Left renal cortex interstitium (tissue), 4 donors: Measurements from ENCODE around the gene PTPRG. TPM values are rescaled to one million over a fixed set of nuclear protein-coding genes. Genes with fewer than 3 reads are reported as not detected.

ENCODE experiments used
- DNase-seq, 4 donors: peaks; one replicate each; pipeline ENCODE4 v3.0.0-alpha.2; 2013; ENCODE audit warnings: low read depth in 4 of 4, low spot score in 2 of 4, missing footprints in 1 of 4
- polyA plus RNA-seq, 4 donors: library from polyadenylated mRNA; unstranded; fragments of 120-200 nt; gene quantifications; one replicate each; pipeline ENCODE4 v1.2.1, GENCODE V29; 2013; ENCODE audit not compliant: insufficient read length in 4 of 4

PTPRG gene
- polyA plus RNA-seq, 4 donors = 75.4 to 87.4 (median 78.9) TPM

DNA sequence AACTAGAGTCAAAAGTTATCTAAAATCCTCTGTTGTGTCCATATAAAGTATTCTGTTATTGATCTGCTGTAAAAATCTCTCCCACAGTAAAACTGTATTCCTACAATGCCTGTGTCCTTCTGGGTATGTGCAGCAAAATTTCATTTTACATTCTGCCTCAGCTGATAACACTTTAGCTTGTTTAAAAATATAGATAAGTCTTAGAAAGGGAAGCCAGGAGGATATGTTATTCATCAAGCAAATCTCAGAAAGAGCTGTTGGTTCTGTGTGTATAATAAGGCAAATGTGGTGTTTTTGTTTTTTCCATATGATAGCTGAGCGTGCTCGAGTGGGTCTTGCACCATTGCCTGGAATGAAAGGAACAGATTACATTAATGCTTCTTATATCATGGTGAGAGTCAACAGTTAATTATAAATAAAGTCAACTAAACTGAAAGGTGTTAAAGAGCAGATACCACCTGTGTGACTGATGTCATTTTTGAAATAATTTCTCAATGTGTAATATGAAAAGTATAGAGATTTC is 715.3 kb downstream of the PTPRG start:
- DNase-seq = no peak

DNA sequence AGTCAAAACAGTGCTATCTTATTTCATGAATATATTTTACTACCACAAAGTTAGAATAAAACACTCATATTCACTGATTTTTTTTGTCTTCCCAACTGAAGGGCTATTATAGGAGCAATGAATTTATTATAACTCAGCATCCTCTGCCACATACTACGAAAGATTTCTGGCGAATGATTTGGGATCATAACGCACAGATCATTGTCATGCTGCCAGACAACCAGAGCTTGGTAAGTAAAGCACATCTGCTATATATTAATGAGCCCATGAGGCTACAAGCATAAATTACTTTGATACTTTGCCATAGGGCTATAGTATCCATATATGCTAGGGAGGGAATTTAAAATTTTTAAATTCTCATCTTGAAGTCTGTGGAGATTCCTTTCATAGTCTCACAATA is 716.1 kb downstream of the PTPRG start:
- DNase-seq = no peak

DNA sequence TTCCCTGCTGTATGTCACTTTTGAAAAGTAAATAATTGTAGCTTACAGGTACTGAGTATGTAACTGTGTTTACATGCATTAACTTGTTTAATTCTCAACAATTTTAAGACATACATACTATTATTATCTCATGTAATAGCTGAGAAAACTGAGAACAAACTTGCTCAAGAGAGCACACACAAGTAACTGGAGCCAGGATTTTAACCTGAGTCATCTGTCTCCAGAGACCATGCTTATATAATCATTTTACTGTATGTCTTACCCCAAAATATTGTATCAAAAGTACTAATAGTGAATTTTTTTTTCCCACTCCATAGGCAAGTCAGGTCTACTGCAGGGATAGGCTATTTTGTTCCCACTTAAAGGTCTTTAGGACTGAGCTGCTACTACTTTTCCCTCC is 716.6 kb downstream of the PTPRG start:
- no peak for DNase-seq

DNA sequence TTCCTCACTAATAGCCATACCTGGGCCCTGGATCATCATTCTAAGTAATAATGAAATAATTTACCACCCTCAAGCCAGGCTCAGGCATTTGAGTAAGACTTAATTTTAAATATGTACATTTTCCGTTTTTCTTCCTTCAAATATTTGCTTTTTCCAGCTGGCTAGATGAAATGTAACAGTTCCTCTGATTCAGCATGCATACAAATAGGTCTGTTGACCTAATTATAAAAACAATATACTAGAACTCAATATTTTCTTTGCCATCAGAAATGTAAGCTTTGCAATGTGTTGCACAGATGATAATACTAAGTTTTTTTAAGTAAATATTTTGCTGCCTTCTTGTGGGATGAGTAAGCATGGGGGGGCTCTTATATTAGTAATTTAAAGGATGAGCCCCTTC is 720.4 kb downstream of the PTPRG start:
- no peak for DNase-seq

DNA sequence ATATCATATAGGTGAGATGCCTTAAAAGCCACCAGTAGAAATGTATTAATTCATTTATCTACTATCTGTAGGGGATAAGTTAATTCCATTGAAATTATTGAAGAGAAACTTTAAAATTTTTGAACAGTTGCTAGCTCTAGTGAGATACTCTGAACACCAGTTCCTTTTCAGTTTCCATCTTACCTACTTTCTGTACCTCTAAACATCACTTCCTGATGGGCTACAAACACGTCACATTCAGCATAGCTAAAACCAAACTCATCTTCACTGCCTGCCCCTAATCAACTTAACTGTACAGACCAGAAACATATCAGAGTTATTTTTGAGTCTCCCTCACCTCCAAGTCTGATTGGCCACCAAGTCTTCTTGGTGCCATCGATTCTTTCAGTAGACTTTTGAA is 723.1 kb downstream of the PTPRG start:
- DNase-seq = no peak

DNA sequence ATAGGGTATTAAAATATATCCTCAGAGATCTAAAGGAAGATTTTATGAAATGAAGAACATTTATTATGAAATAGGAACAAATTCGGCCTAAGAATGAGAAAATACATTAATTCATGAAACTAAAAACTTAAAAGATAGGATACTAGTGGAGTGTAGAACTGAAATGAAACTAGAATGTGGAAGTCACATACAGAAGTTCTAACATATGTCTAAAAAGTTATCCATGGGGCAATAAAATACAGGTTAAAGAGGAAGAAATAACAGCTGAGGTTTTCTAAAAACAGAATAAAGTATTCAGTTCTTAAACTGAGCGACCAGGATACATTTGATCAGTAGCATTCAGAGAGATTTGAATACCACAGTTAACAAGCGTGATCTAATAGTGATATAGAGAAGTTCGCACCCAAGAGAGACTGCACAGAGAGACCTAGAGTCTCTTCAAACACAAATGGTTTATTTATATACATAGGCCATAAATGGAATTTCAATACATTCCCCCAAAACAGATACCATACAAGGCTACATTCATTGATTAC is 726.1 kb downstream of the PTPRG start:
- DNase-seq = no peak

DNA sequence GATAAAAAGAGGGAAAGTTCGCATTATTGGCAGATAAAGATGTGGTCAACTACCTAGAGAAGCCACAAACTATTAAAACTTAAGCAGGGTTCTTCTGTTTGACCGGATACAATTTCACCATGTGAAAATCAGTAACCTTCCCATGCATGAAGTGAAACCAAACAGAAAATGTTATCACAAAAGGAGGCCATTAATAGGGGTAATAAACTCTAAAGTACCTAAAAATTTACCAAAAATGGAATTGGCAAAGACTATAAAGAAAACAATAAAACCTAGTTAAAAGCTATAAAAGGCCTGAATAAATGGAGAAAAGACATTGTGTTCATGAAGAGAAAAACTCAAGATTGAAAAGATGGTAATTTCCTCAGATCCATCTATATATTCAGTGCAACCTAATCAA is 728.6 kb downstream of the PTPRG start:
- DNase-seq = no peak

DNA sequence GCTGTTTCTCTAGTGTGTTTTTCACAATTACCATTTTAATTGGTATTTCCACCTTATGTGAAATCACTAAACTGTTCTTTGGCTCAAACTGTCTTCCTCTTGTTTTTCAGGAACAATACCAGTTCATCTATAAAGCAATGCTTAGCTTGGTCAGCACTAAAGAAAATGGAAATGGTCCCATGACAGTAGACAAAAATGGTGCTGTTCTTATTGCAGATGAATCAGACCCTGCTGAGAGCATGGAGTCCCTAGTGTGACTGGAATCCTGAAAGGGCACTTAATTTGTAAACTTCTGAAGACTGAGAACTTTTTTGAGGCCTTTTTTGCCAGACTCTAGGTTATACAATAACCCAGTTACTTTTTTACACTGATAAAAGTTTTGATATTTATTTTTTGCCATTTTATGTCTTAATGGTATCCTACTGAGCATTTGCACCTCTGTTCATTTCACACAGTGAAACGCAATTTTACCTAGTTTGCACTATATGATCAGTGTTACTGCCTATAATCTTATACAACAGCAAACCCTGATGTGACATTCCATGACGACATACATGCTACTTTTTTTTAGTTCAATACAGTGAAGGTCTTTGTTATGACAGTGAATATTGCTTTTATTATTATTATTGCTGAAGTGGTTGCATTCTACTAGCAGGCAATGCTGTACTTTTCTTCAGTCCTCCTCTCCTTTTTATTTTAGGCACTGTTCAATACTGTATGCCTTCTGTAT is 731.8 kb downstream of the PTPRG start:
- DNase-seq = no peak

DNA sequence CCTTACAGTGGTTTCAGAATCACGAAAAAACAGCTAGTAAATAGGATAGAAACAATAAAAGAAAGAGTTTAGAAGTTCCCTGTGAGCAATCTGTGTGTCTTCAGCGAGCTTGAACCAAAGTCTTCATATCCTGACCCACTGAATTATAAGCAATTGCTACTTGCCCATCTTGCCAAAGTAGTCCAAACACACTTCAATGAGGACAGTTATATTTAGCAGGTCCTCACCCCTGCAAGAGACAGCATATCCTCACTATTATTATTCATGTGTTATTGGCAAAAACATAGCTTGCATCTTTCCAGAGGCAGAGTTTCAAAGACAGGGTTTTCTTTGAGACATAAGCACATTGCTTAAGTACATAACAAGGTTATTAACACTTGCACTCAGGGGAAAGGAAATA is 734.2 kb downstream of the PTPRG start:
- DNase-seq = no peak

DNA sequence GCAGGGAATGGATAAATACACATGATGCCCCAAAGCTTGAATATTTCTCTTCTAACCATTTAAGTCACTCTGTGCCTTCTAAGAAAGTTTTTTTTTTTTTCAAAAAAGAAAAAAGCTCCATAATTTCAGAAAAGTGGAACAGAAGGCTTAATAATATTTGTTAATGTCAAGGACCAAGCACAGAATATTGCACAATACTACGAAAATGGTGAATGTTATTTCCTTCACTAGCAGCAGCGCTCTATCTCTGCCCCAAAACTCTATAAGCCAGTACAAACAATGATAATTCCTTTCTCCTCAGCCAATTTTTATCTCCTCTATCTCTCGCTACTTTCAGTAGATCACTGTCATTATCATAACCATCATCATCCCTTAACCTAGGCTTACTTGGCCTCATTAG is 739.2 kb downstream of the PTPRG start:
- no peak for DNase-seq

DNA sequence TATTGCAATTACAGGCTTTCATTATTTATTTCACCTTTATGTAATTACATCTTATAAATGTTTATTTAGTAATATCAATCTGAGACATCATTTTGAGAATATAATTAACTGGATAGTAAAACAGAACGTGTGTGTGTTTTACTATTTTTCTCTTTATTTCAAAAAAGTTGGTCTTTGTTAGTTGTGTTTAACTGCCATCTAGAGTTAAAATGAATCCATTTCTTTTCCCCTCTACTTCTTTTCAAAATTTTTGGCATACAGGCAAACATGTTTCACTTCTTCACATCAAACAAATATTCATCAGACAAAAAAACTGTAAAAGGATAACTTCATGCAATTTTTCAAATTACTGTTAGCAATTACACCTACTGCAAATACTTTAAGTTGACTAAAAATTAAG is 750.8 kb downstream of the PTPRG start:
- no peak for DNase-seq

DNA sequence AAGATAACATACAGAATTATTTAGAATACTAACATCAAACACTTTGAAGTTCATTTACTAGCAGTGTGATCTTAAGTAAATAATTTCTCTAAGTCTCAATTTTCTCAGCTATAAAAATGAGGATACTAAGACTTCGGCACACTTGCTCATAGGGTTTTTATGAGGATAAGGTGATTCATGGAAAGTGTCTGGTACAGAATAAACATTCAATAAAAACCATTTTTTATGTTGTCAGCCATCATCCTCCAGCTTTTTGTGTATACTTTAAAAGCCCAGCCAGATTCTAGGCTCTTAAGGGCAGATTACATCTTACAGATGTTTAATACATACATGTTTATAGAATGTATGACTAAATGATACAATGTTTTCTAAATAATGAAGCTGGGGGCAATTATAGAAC is 755.2 kb downstream of the PTPRG start:
- no peak for DNase-seq

DNA sequence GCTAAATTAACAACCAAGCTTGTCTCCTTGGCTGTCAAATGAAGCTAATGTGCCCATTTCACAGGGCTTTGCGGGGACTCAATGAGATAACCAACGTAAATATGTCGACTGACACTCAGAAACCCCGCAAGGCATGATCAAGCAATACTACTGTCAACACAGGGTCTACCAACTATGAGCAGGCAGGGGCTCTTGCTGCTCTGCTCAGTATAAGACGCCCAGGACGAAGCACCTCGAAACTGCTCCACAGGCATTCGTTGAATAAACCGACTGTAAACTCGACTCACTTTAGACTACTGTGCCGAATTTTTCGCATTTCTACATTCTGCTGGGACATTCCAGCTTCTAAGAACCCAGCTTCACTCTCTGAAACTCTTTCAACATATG is 757.0 kb downstream of the PTPRG start:
- DNase-seq = no peak

DNA sequence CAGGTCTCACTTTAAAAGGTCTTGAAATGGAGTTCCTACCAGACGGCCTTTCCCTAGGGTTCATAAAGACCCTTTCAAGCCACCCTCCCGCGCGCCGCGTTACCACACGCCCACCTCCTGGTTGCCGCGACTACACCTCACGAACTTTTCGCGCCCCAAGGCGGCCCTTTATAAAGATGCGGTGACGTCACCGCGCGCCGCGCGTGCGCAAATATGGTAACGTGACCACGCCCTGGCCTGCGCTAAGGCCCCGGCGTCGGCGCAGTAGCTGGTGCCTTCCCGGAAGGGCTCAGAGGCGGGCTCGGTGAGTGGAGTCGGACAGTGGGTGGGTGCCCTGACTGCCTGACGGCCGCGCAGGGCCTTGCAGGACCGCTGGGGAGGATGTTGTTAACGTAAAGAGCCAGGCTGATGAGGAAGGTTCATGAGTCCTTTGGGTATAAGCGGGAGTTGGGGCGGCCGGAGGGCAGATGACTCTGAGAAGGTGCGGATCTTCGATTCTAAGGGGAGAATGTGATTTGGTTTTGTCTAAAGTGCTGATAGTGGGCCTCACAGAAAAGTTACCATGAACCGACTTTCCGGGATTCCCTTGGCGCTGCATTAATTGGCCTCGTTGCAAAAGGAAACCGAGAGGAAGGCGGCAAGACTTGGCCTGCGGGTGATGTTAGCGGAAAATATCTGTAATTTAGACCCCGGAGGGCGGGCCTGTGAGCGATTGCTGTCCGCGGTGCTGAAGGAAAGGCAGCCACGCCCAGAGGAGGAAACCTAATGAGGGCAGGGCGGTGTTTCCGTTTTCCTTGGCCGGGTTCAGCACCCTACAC is 757.6 kb downstream of the PTPRG start:
- DNase-seq = peak; percentile 69 to 81 (median 75)

DNA sequence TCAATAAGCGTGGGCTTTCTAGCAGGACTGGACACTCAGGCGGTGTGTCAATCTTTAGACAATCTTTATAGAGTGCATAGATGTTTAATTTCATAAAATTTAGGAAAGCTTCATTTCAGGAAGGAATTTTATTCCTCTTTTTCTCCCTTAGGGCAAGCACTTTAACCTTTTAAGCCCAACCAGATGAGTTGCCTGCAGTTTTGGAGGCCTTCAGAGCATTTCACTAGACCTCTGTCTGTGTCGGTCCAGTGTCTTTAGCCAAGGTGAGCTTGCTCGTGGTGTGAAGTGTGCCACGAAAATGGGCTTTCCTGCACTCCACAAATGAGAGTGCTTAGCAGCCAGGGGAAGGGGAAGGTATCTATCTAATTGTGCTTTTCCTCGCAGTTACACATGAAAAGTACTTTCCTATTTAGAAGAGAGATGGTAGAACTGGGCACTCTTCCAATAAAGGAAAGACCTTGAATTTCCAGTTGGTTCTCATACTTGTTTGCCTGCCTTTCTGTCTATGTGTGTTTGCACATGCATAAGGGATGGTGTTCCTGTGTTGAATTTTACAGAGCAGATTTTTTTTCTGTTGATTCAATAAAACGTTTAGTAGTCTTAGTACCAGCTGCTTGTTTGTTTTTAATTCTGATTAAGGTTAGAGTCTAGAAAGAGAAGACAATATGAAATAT is 758.3 kb downstream of the PTPRG start:
- DNase-seq = no peak

DNA sequence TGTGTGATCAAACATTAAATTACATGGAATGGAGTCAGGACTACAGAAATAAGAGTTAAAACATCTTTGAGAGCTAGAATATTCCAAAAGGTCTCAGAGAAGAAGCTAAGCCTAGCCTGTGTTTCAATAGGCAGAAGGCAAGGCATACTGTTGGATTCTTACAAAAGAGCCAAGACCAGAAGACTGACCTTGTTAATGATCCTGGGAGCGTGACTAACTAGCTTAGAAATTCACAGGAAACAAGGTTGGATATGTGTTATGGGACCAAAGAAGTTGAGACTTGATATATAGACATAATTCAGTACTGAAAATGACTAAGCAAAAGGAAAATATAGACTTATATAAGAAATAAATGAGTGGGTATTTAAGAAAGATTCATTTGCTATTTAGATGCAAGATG is 761.9 kb downstream of the PTPRG start:
- no peak for DNase-seq

DNA sequence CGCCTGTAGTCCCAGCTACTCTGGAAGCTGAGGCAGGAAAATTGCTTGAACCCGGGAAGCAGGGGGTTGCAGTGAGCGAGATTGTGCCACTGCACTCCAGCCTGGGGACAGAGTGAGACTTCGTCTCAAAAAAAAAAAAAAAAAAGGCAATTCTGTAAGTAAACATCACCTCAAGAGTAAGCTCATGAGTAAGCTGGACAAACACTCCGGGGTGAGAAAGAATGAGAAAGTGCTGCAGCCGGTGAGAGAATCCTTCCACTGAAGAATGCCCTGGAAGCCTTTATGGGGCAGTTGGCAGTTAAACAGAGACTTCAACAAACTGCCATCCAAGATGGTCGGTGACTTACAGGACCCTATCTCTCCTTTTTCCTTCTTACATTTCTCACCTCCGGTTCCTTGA is 764.5 kb downstream of the PTPRG start:
- no peak for DNase-seq

DNA sequence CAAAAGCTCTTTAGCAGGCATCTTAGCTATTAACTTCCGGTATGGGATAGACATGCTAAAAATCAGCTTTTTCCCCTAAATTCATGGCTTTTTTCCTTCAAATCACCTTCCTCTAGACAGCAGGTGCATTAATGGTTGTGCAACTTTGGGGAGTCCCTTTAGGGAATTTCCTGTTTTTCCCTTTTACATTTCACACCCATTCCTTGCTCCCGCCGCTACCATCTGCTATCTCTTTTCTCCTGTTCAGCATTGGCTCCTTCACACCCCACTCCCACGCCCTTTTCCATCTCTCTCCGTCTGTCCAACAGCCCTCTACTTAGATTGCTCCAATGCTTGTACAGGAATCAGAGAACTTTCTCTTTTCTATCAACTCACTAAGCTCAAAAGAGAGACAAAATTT is 768.6 kb downstream of the PTPRG start:
- DNase-seq = no peak

DNA sequence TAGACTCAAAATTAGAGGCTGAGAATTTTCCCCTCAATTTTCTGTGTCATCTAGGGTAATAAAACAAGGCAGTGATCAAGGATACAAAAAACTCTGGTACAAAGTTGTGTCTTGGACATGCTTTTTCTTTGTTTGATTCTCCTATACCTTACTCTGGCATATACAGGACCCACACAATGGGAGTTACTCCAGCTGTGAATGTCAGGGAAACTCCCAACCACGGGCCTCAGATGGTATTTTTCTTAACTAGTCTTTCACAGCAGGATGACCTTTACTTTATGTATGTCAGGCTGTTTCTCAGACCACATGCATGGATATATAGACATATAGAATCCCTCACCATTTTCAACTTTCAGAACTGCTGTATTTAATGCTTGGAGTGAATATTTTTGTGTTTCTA is 770.6 kb downstream of the PTPRG start:
- DNase-seq = no peak

DNA sequence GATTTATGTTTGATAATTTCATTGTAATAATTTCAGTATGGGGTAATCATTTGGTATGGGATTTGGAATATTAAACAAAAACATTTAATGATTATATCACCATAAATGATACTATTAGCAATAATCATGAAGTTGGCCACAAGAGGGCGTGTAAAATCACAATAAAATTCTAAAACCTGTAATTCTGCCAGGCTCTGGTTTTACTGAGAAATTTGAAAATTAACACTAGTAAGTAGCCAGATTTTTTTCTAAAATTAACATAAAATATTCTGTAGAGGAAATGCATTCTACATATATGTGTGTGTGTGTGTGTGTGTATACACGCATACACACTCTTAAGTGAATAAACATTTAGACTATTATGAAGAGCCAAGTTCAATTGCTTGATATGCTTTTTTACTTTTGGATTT is 771.5 kb downstream of the PTPRG start:
- no peak for DNase-seq

DNA sequence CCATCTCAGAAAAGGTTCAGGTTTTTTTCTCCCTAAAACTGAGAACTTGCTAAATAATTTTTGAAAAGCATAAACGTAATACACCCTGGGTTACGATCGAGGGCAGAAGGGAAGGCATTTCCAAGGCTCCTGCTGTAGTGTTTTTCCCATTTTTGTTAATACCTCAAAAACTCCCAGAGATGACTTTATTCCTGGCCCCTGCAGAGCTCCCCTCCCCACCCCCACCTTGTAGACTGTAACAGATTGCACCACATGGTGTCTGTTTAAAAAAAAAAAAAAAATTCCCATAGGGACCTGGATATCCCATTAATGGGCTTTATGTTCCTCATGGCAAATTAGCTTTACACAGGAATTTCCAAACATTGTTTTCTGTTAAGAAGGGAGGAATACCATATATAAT is 773.8 kb downstream of the PTPRG start:
- no peak for DNase-seq
